ENCODE results near the gene CDT1.

DNA sequence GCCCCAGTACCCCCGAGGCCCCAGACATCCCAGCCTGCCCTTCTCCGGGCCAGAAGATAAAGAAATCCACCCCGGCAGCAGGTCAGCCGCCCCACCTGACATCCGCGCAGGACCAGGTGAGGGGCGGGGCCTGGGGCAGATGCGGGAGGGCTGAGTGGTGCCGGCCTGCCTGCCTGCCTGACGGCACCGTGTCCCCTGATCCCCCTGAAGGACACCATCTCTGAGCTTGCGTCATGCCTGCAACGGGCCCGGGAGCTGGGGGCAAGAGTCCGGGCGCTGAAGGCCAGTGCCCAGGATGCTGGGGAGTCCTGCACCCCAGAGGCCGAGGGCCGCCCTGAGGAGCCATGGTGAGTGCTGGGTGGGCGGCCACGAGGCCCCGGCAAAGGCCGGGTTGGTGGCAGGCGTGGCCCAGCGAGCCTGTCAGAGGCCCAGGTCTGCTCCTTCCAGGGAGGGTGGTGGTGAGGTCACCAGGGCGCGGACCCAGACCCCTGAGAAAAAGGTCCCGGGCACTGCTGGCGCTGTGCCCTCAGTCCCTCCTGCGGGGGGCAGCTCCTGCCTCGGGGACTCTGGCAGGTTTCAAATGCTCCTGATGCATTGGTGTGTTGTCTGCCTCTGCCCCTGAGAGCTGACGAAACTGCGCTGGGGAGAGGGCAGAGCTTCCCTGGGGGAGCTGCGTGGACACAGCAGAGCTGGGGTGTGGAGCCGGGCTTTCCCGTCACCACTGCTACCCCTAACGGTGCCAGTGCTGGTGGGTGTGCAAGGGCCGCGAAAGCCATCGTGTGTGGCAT lies 1.2 kb downstream of the CDT1 start:
- TF ChIP-seq, protein P1, sequence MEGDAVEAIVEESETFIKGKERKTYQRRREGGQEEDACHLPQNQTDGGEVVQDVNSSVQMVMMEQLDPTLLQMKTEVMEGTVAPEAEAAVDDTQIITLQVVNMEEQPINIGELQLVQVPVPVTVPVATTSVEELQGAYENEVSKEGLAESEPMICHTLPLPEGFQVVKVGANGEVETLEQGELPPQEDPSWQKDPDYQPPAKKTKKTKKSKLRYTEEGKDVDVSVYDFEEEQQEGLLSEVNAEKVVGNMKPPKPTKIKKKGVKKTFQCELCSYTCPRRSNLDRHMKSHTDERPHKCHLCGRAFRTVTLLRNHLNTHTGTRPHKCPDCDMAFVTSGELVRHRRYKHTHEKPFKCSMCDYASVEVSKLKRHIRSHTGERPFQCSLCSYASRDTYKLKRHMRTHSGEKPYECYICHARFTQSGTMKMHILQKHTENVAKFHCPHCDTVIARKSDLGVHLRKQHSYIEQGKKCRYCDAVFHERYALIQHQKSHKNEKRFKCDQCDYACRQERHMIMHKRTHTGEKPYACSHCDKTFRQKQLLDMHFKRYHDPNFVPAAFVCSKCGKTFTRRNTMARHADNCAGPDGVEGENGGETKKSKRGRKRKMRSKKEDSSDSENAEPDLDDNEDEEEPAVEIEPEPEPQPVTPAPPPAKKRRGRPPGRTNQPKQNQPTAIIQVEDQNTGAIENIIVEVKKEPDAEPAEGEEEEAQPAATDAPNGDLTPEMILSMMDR (IDR thresholded peaks at IDR 0.05; ENCODE audit: poor library complexity): no peak
- TF ChIP-seq EZH2phosphoT487 (IDR thresholded peaks at IDR 0.05; ENCODE audit: low read depth, severe bottlenecking, unreplicated experiment): no peak
- no peak for TF ChIP-seq EZH2 (IDR thresholded peaks at IDR 0.05; ENCODE audit: borderline replicate concordance)
